Measurements from ENCODE around the gene OR1E1.
"Not testable (repeated sequence)": the region's sequence is repeated elsewhere in the genome, so short reads cannot be mapped to it uniquely, and the experiment has no call there.

OR1E1 gene, protein sequence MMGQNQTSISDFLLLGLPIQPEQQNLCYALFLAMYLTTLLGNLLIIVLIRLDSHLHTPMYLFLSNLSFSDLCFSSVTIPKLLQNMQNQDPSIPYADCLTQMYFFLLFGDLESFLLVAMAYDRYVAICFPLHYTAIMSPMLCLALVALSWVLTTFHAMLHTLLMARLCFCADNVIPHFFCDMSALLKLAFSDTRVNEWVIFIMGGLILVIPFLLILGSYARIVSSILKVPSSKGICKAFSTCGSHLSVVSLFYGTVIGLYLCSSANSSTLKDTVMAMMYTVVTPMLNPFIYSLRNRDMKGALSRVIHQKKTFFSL

DNA sequence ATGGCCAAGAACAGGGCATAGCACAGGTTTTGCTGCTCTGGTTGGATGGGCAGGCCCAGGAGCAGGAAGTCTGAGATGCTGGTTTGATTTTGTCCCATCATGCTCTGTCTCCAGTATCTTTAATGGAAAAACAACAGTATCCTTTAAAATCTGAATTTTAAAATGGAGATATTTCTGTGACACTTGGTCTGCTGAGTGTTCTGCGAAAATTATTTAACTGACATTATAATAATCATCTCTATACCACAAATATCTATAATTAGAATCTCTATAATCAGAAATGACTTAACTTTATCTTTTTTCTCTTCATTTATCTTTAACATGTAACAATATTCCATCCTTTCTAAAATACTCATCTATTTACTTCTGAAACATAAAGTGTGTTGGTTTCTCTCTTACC is at the start of gene OR1E1:
Gene OR1E1 (minus strand): TSS at position 101 of the 400 bp plus-strand sequence. CDS start 0 bp downstream, at position 101.
- no peak for DNase-seq (ENCODE audit: low read depth, low spot score)

DNA sequence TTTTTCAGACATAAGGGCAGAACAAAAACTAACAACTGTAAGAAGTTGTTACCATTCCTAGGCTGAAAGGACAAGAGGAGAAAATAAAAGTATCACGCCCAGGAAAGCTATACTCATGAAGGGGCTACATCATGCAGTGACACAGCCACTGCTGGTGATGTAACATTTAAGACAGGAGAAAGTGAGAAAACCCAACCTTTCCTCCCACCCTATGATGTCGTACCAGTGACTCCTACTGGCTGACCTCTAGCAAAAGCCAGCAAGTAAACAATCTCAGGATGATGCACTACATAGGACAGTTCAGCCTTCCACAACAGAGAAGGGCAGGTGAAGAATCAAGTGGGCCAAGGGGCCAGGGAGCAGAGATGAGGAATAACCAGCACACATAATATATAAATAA is 49.4 kb upstream of the OR1E1 start:
- no peak for DNase-seq (ENCODE audit: low read depth, low spot score)

DNA sequence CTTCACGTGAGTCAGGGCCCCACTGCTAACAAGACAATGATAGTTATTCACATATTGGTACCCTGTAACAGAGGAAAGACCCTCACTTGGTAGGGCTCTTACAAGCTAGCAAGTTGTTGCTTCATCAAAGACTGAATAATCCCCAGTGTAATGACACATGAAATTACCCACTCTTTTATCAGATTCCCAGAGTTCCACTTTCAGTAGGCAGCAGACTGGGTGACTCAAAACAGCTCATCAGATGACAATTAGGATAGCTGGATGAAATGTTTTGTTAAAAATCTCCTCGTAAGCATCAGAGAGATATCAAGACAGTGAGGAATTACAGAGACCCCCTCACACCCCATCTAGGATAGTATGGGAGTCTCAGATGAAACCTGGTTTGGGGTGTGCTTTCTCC is 42.2 kb upstream of the OR1E1 start:
- no peak for DNase-seq (ENCODE audit: low read depth, low spot score)

GRCh38 chr17:3438368-3438767 is 40.2 kb upstream of the OR1E1 start:
- no peak for DNase-seq (ENCODE audit: low read depth, low spot score)

GRCh38 chr17:3433741-3434140 is 35.5 kb upstream of the OR1E1 start, which contains the start of gene OR1E2:
OR1E2 (minus strand) TSS chr17:3433841; CDS start chr17:3433841, 0 bp downstream.
- no peak for DNase-seq (ENCODE audit: low read depth, low spot score)

- DNase-seq (ENCODE audit: low read depth, low spot score) = not testable (repeated sequence)
Observed at GRCh38 chr17:3433215-3433614, 35.0 kb upstream of the OR1E1 start.

- DNase-seq (ENCODE audit: low read depth, low spot score) = no peak
Observed at GRCh38 chr17:3418222-3418621, 20.0 kb upstream of the OR1E1 start.

DNA sequence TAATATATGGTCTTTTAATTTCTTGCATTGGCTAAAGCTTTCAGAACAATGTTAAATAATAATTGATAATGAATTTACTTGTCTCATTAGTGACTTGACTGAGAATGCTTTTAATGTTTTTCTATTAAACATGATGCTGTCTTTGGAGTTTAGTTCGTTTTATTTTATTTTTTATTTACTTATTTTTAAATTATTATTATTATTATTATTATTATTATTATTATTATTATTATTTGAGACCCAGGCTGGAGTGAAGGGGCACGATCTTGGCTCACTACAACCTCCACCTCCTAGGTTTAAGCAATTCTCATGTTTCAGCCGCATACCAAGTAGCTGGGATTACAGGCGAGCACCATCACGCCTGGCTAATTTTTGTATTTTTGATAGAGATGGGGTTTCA is 17.4 kb upstream of the OR1E1 start:
- DNase-seq (ENCODE audit: low read depth, low spot score) = no peak

DNA sequence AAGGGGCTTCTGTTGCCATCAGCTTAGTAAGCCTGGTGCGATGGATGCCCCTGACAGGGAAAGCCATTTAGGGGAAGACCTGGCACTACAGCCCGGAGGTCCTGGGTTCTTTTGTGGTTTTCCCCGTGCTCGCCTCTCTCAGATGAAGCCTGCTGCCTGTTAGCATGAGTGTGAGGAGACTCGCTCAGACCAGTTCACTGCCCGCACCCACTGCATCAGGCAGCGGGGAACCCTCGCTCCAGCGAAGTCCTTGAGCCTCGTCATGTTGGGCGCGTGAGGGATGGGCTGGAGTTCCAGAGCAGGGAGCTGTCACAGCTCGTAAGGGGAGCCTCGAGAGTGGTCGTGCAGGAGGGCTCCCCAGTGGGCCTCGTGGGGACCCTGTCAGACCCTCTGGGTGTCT is 14.0 kb upstream of the OR1E1 start:
- not testable (repeated sequence) for DNase-seq (ENCODE audit: low read depth, low spot score)

GRCh38 chr17:3411070-3411469 is 12.9 kb upstream of the OR1E1 start, which contains the start of gene OR3A3:
OR3A3 (plus strand) TSS chr17:3411370.
- no peak for DNase-seq (ENCODE audit: low read depth, low spot score)

GRCh38 chr17:3403856-3404255 is 5.6 kb upstream of the OR1E1 start:
- DNase-seq (ENCODE audit: low read depth, low spot score) = not testable (repeated sequence)

GRCh38 chr17:3401786-3402185 is 3.6 kb upstream of the OR1E1 start:
- no peak for DNase-seq (ENCODE audit: low read depth, low spot score)

GRCh38 chr17:3400055-3400454 is 1.8 kb upstream of the OR1E1 start:
- no peak for DNase-seq (ENCODE audit: low read depth, low spot score)

DNA sequence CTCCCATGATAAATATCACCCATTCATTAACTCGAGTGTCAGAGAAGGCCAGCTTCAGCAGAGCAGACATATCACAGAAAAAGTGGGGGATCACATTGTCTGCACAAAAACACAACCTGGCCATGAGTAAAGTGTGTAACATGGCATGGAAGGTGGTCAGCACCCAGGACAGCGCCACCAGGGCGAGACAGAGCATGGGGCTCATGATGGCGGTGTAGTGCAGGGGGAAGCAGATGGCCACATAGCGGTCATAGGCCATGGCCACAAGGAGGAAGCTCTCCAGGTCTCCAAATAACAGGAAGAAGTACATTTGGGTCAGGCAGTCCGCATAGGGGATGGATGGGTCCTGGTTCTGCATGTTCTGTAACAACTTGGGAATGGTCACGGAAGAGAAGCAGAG is 409 bp downstream of the OR1E1 start:
- not testable (repeated sequence) for DNase-seq (ENCODE audit: low read depth, low spot score)

DNA sequence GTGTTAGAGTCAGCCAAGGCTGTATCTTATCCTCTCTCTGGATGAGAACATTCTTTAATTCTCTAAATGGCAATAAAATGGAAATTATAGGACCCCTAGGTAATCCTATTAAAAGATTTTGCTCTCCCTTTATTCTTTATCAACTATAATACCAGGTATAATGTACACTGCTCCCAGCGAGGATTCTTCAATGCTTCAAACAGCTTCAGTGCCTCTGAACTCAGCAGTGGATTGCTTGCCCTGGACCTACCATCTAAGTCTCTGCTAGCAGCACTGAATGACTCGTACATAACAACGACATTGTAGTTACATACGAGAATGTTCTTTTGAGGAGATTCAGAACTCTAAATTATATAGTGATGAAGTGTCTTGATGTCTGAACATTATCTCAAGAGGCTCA is 8.4 kb downstream of the OR1E1 start:
- DNase-seq (ENCODE audit: low read depth, low spot score) = no peak

GRCh38 chr17:3385869-3386816 is 12.1 kb downstream of the OR1E1 start, which contains the start of gene OR3A2:
OR3A2 (minus strand) TSS chr17:3386308.
- no peak for DNase-seq (ENCODE audit: low read depth, low spot score)

- no peak for DNase-seq (ENCODE audit: low read depth, low spot score)
Observed at GRCh38 chr17:3381957-3382356, 16.3 kb downstream of the OR1E1 start.

- DNase-seq (ENCODE audit: low read depth, low spot score) = no peak
Observed at GRCh38 chr17:3378321-3378720, 19.9 kb downstream of the OR1E1 start.

- DNase-seq (ENCODE audit: low read depth, low spot score) = not testable (repeated sequence)
Observed at GRCh38 chr17:3371167-3371566, 27.0 kb downstream of the OR1E1 start.

Data from smooth muscle cell of the brain vasculature (primary cell).